ENCODE measurements around the gene PLD6.
A peak's percentile ranks its signal among the peaks of the same experiment; 100 is the strongest.
"Not testable (repeated sequence)": the region's sequence is repeated elsewhere in the genome, so short reads cannot be mapped to it uniquely, and the experiment has no call there.

PLD6 gene

DNA sequence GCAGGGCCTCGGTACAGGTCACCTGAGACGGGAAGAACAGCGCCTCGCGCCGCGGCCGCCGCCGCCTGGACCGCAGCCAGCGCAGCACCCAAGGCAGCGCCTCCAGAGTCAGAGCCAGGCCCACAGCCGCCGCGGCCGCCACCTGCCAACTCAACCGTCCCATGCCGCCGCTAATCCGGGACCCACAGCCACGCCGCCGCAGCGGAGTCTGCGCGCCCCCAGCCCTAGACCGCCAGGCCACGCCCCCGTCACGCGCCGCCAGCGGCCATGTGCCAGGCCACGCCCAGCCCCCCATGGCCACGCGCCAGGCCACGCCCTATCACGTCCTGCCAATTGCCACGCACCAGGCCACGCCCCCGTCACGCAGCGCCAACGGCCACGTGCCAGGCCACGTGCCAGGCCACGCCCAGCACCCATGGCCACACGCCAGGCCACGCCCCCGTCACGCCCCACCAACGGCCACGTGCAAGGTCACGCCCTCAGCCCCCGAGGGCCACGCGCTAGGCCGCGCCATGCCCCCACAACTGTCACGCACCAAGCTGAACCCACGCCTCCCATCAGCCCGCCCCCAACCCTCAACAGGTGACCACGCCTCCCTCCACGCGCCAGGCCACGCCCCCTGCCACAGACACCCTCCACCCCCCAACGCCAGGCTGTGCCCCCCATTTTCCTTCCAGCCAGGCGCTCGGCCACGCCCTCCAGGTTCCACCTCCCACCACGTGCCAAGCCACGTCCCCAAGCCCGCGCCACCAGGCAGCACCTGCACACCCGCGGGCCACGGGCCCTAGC, at the start of gene PLD6:
Gene PLD6, minus strand, starts transcription at position 210 of the 789 bp plus-strand sequence. Its CDS starts 47 bp downstream, at position 163.
- DNase-seq (ENCODE audit: low read depth in 2 of 2), result peak; percentile 17 to 22

GRCh38 chr17:17255689-17256088, 49.6 kb upstream of the PLD6 start:
- not testable (repeated sequence) for DNase-seq (ENCODE audit: low read depth in 2 of 2)

GRCh38 chr17:17254036-17254435, 47.9 kb upstream of the PLD6 start:
- no peak for DNase-seq (ENCODE audit: low read depth in 2 of 2)

GRCh38 chr17:17253406-17253805, 47.3 kb upstream of the PLD6 start:
- DNase-seq (ENCODE audit: low read depth in 2 of 2), result no peak

DNA sequence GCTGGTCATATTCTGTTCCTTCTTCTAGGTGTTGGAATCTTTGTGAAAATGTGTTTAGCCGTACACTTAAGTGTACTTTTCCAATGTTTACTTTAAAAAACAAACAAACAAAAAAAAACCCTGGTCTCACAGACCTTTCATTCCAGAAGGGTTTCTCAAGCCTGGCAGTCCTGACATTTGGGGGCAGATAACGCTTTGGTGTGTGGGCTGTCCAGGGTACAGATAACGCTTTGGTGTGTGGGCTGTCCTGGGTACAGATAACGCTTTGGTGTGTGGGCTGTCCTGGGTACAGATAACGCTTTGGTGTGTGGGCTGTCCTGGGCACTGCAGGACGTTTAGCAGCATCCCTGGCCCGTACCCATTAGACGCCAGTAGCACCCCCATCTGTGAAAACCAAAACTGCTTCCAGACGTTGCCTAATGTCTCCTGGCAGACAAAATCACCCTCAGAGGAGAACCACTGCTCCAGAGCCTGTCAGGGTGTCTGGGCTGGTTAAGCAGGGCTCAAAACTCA, 46.1 kb upstream of the PLD6 start:
- no peak for DNase-seq (ENCODE audit: low read depth in 2 of 2)

GRCh38 chr17:17246879-17247278, 40.7 kb upstream of the PLD6 start:
- no peak for DNase-seq (ENCODE audit: low read depth in 2 of 2)

DNA sequence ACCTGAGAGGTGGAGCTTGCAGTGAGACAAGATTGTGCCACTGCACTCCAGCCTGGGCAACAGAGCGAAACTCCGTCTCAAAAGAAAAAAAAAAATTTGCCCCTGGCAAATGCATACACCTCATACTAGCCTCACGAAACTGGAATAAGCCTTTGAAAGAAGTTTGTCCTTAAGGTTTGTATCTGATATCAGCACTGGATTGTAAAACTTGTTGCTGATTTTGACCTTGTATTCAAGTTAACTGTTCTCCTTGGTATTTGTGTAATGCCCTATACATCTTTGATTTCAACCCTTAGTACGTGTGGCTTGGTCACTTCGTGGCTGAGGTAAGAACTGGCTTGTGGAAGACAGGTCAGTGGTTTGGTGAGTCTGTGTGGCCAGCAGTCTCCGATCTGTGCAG, 37.0 kb upstream of the PLD6 start:
- no peak for DNase-seq (ENCODE audit: low read depth in 2 of 2)

GRCh38 chr17:17242246-17242645, 36.1 kb upstream of the PLD6 start:
- no peak for DNase-seq (ENCODE audit: low read depth in 2 of 2)

GRCh38 chr17:17241656-17242055, 35.5 kb upstream of the PLD6 start:
- no peak for DNase-seq (ENCODE audit: low read depth in 2 of 2)

GRCh38 chr17:17239832-17240231, 33.7 kb upstream of the PLD6 start:
- no peak for DNase-seq (ENCODE audit: low read depth in 2 of 2)

GRCh38 chr17:17237026-17237799, 31.1 kb upstream of the PLD6 start, which contains the start of gene FLCN:
FLCN (minus strand) TSS chr17:17237168; CDS start chr17:17228137, 9,031 bp downstream.
- peak; percentile 78 to 80 for DNase-seq (ENCODE audit: low read depth in 2 of 2)

DNA sequence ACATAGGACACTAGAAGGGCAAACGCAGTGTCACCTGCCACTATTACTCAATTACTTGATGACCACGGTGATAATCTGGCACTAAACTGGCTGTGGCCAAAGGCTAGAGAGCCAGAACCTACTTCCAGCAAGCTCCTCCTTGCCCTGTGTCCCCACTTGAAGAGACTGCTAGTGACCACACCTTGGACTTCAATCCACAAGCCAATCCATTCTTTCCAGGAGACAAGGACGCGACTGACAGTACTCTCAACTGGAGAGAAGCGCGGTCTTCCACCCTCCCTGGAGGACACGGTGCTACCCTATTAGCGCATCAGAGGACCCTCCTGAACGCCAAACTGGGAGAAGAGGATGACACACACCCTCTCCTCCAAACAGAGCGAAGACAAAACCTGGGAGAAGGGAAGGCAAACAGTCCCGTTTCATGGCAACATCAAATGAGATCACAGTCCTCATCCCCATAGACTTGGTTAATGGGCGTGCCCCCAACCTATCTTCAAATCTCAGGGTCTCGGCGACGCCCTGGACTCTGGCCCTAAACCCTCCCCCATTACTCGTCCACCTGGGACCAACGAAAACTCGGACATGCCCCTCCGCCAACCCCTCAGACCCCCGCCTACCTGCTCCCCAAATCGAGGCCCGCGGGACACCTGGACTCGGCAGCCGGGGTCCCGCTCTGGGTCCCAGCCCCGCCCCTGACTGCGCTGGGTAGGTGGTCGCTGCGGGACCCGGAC, 30.3 kb upstream of the PLD6 start:
- DNase-seq (ENCODE audit: low read depth in 2 of 2), result peak in 1 of 2 experiments; percentile 0

DNA sequence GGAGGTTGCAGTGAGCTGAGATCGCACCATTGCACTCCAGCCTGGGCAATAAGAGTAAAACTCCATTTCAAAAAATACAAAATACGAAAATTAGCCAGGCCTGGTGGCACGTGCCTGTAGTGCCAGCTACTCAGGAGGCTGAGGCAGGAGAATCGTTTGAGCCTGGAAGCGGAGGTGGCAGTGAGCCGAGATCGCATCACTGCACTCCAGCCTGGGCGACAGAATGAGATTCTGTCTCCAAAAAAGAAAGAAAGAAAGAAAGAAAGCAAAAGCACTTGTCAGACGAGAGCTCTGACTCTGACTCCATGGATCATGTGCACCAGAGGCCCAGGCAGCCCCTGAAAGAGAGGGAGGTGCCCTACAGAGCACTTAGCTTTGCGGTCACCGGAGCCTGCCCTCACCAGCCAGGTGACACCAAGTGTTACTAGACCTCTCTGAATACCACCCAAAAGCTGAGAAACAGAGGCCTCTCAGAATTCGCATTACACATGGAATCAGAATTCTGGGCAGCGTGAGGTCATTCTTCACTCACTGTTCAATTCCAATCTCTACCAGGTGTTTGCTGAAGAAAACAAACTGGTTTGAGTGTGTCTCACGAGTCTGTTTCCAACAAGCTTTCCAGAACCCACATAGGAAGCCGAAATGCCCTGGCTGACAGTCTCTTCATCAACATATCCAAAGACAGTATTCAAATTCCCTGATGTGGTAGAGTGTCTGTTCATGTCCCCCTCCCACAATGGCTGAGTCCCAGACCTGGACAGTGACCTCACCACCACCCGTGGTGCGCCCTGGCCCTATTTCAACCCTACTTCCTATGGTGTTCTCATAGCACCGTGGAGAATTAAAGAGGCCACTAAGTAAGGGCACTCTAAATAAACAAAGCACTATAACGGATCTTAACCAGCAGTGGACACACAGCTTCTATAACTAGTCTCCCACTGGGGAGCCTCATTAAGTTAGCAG, 29.4 kb upstream of the PLD6 start:
- no peak for DNase-seq (ENCODE audit: low read depth in 2 of 2)

GRCh38 chr17:17232303-17232621, 26.1 kb upstream of the PLD6 start:
- no peak for DNase-seq (ENCODE audit: low read depth in 2 of 2)

- DNase-seq (ENCODE audit: low read depth in 2 of 2), result no peak
These were observed 25.6 kb upstream of the PLD6 start for GRCh38 chr17:17231621-17232302.

- no peak for DNase-seq (ENCODE audit: low read depth in 2 of 2)
These were observed 23.6 kb upstream of the PLD6 start for GRCh38 chr17:17229416-17230384.

DNA sequence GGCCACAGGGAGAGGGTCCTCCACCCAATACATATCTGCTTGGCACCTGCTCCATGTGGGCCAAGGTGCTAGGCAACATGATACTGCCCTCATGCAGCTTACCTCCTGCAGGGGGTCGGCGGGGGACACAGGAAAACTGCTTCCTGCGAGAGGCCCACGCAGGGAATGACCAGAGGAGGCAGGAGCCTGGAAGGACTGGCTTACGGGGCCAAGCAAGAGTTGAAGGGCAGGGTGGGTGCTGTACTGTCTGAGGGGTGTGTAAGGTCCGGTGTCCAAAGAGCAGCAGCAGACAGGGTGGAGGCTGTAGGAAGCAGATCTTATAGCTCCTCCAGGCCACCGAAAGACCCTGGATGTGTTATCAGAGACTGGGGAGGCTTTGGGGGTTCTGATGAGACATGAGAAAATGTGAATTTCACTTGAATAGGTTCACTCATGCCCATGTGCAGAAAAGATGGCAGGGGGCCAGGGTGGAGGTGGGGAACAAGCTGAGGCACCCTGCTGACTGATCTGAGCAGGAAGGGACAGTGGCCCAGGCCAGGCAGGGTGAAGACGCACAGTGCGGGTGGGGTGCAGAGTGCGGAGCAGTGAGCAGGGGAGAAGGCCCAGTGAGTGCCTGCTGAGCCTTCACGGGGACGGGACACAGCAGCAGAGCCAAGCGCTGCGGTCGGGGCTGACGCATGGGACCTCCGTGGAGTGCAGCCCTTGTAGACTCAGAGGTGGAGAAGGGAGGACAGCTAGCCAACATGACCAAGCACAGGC, 22.6 kb upstream of the PLD6 start:
- DNase-seq (ENCODE audit: low read depth in 2 of 2), result no peak

Data from fibroblast of skin of left quadriceps (primary cell).